ENCODE measurements around the gene CKM. TPM values are rescaled to one million over a fixed set of nuclear protein-coding genes. Genes with fewer than 3 reads are reported as not detected.

The CKM gene
- total RNA-seq, 1 donor from 2014 or later, result not detected

DNA sequence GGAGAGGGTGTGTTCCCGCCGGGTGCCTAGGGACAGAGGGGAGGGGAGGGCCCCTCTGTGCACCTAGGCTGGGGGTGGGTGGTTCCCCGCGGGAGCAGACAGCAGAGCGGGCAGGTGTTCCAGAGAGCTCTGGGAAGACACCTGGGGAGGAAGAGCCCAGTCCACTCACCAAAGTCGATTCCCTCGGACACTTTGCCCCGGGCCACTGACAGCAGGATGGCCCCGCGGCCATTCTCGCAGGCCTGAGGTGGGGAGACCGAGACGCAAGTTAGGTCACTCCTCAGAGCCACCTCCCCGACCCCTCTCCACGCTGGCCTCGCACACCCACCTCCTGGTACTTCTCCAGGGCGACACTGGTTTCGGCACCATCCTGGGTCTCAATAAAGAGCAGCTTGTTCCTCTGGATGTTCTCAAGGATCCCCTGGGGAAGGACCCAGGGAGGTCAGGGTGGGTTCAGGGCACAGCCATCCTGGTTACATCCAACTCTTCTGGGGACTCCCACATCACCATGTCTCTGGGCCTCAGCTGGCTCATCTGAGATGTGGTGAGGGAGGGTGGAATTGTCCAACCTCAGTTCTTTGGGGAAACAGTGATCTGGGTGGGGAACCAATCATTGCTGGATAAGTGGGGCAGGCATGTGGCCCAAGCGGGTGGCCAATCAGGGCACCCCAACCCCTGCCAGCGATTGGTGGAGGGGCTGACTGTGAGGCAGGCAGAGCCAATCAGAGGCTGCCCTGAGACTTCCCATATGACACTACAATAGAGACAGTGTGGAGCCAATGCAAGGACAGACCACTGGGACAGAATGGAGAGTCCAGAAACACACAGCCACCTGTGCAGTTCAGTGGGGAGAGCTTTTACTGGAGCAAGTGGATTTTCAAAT, 30.5 kb upstream of the CKM start:
- Mint-ChIP-seq H3K27me3 (ENCODE audit: low read depth) (peaks cover 3% of the 10 kb centered on the region), H3K4me3 (no peak overlapping the region), H3K36me3 (ENCODE audit: low read depth) (peaks cover 8% of the 10 kb centered on the region), H3K4me1 (no peaks in the 10 kb centered on the region), H3K9me3 (no peaks in the 10 kb centered on the region), H3K27ac (ENCODE audit: unreplicated experiment) (no peak overlapping the region)
- no peak for TF ChIP-seq CTCF (conservative IDR thresholded peaks at IDR 0.05)
- DNase-seq (ENCODE audit: low read depth, low spot score), result no peak

DNA sequence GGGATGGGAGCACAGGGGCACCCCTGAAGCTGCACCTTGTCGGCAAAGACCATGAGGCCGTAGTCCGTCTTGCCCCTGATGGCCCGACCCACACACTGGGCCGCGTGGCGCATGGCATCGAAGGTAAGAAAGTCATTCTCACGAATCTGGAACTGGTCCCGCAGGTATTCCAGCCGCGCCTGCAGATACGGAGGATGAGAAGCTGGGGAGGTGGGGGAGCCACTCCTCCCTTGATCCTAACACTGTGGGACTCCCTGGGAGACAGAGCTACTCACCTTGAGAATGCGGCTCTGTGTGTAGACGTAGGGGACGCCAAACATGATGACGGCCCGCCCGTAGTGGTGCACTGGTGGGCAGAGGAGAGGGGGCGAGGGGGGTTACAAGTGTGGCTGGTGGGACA, 29.8 kb upstream of the CKM start:
- Mint-ChIP-seq H3K27ac (ENCODE audit: unreplicated experiment) (no peak overlapping the region), H3K4me1 (no peaks in the 10 kb centered on the region), H3K36me3 (ENCODE audit: low read depth) (peaks cover 8% of the 10 kb centered on the region), H3K4me3 (no peak overlapping the region), H3K9me3 (no peaks in the 10 kb centered on the region), H3K27me3 (ENCODE audit: low read depth) (peaks cover 3% of the 10 kb centered on the region)
- TF ChIP-seq CTCF (conservative IDR thresholded peaks at IDR 0.05), result no peak
- DNase-seq (ENCODE audit: low read depth, low spot score), result no peak

DNA sequence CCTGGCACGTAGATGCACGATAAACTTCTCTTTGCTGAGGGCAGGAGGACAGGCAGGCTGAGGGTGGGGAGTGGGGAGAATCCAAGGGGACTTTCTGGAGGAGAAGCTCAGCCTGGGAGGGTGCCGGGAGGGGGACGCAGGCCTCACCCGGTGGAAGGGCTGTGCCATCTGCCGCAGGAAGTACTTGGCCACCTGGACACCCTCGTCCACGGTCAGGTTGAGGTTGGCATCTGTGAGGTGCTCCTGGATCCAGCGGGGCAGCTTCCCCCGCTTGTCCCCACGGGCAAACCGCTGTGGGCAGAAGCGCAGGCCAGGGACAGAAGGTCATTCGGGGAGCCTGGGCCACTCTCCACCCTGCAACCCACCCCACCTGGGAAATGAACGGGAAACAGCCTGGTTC, 29.4 kb upstream of the CKM start:
- no peak for DNase-seq (ENCODE audit: low read depth, low spot score)
- Mint-ChIP-seq H3K27ac (ENCODE audit: unreplicated experiment) (no peak overlapping the region), H3K36me3 (ENCODE audit: low read depth) (peaks cover 8% of the 10 kb centered on the region), H3K4me3 (no peak overlapping the region), H3K4me1 (no peaks in the 10 kb centered on the region), H3K9me3 (no peaks in the 10 kb centered on the region), H3K27me3 (ENCODE audit: low read depth) (peaks cover 6% of the 10 kb centered on the region)
- TF ChIP-seq CTCF (conservative IDR thresholded peaks at IDR 0.05), result no peak

DNA sequence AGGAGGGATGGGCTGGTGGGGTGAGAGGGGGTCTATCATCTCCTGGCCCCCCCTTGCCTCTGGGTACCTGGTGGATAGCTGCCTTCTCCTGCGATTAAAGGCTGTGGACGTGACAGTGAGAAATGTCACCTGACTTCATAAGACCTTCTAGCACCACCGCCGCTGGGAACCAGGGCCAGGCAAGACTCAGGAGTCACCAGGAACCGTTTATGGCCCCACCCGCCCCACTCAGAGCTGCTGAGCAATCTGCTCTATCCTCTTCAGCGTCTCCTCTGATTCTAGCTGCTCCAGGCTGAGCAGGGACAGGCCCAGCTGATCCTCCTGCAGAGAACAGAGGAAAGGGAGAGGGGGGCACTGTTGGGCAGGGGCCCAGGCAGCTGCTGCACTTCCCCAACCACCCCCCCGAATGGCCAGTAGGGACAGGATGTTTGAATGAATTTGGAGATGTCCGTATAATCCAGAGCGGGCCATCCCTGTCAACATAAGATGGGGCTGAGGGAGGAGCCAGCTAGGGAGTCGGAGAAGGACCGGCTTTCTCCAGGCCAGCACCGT, 28.8 kb upstream of the CKM start:
- H3K36me3 Mint-ChIP-seq (ENCODE audit: low read depth), result peaks cover 8% of the 10 kb centered on the region

DNA sequence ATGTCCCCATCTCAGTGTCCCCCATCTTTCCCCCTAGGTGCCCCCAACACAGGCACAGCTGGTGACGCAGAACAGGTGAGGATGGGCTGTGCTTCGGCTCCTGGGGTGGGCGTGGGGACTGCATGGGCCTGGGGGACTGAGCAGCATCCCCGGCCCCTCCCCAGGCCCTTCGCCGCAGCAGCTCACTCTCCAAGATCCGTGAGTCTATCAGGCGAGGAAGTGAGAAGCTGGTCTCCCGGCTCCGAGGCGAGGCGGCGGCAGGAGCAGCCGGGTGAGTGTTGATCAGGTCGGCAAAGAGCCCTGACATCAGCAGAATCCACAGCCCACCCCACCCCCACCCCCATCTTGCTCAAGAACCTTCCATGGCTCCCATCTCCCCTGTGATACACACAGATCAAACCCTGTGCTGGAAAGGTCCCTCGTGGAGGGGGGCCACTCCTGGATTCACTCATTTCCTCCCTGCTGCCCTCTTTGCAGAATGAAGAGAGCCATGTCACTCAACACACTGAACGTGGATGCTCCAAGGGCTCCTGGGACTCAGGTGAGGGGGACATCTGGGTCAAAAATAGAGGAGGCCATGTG, 27.9 kb upstream of the CKM start:
- no peak overlapping the region for H3K4me3 Mint-ChIP-seq
- no peaks in the 10 kb centered on the region for H3K4me1 Mint-ChIP-seq
- no peak overlapping the region for H3K27ac Mint-ChIP-seq (ENCODE audit: unreplicated experiment)
- DNase-seq (ENCODE audit: low read depth, low spot score), result no peak
- H3K9me3 Mint-ChIP-seq, result no peaks in the 10 kb centered on the region
- H3K27me3 Mint-ChIP-seq (ENCODE audit: low read depth), result peaks cover 20% of the 10 kb centered on the region
- H3K36me3 Mint-ChIP-seq (ENCODE audit: low read depth), result peaks cover 8% of the 10 kb centered on the region
- no peak for TF ChIP-seq CTCF (conservative IDR thresholded peaks at IDR 0.05)

More for the DNA sequence above, 28.8 kb upstream of the CKM start:
- H3K4me3 Mint-ChIP-seq, result no peak overlapping the region
- no peaks in the 10 kb centered on the region for H3K4me1 Mint-ChIP-seq
- no peaks in the 10 kb centered on the region for H3K9me3 Mint-ChIP-seq
- peaks cover 11% of the 10 kb centered on the region for H3K27me3 Mint-ChIP-seq (ENCODE audit: low read depth)
- DNase-seq (ENCODE audit: low read depth, low spot score), result no peak
- no peak overlapping the region for H3K27ac Mint-ChIP-seq (ENCODE audit: unreplicated experiment)
- no peak for TF ChIP-seq CTCF (conservative IDR thresholded peaks at IDR 0.05)
